ENCODE results near the gene MTMR10. TPM values are rescaled to one million over a fixed set of nuclear protein-coding genes. Genes with fewer than 3 reads are reported as not detected.

The MTMR10 gene
- total RNA-seq, 1 experiment from 2014 or later, result 16.0 TPM

DNA sequence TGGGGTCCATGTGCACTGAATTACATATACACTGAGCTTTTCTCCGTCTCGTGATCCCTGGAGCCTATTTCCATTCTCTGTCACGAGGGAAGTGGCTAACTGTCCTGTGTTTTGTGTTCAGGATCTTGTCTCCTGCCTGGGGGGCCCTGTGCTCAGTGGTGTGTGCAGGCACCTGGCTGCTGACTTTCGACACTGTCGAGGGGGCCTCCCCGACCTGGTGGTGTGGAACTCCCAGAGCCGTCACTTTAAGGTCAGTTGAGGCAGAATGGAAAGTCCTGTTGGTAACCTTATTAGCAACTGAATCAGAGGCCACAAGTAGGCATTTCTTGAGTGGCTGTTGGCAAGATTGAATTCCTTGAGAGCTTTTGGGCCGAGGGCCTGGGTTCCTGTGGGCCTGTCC, 61.0 kb downstream of the MTMR10 start:
- Histone ChIP-seq H3K36me3 (ENCODE audit: insufficient read depth, low read length, poor library complexity, severe bottlenecking) (peaks cover 54% of the 10 kb centered on the region), H3K4me1 (ENCODE audit: insufficient read depth, low read length, poor library complexity, severe bottlenecking) (no peaks in the 10 kb centered on the region), H3K27ac (ENCODE audit: low read depth, low read length, poor library complexity, severe bottlenecking) (no peak overlapping the region), H3K9me3 (ENCODE audit: low read depth, low read length, poor library complexity, severe bottlenecking) (no peaks in the 10 kb centered on the region), H3K4me3 (ENCODE audit: low read depth, low read length, poor library complexity, severe bottlenecking) (no peak overlapping the region), H3K27me3 (replicated peaks; ENCODE audit: insufficient read depth, low read depth, low read length, poor library complexity) (no peaks in the 10 kb centered on the region)
- POLR2A ChIA-PET (ENCODE audit: low non-redundant PET), result no interaction called here
- CTCF ChIA-PET, result no interaction called here
- intact Hi-C loops (cut with micrococcal nuclease; ENCODE audit: unreplicated experiment), result no loop called here
- no peak for DNase-seq (ENCODE audit: low spot score)
- no peak for TF ChIP-seq EZH2 (IDR thresholded peaks at IDR 0.05; ENCODE audit: borderline replicate concordance, low read depth, low read length, poor library complexity, severe bottlenecking)
- TF ChIP-seq, protein P1, sequence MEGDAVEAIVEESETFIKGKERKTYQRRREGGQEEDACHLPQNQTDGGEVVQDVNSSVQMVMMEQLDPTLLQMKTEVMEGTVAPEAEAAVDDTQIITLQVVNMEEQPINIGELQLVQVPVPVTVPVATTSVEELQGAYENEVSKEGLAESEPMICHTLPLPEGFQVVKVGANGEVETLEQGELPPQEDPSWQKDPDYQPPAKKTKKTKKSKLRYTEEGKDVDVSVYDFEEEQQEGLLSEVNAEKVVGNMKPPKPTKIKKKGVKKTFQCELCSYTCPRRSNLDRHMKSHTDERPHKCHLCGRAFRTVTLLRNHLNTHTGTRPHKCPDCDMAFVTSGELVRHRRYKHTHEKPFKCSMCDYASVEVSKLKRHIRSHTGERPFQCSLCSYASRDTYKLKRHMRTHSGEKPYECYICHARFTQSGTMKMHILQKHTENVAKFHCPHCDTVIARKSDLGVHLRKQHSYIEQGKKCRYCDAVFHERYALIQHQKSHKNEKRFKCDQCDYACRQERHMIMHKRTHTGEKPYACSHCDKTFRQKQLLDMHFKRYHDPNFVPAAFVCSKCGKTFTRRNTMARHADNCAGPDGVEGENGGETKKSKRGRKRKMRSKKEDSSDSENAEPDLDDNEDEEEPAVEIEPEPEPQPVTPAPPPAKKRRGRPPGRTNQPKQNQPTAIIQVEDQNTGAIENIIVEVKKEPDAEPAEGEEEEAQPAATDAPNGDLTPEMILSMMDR (conservative IDR thresholded peaks at IDR 0.05; ENCODE audit: low read depth, low read length), result no peak
- BruUV-seq (replicated peaks), result no TSS peak

DNA sequence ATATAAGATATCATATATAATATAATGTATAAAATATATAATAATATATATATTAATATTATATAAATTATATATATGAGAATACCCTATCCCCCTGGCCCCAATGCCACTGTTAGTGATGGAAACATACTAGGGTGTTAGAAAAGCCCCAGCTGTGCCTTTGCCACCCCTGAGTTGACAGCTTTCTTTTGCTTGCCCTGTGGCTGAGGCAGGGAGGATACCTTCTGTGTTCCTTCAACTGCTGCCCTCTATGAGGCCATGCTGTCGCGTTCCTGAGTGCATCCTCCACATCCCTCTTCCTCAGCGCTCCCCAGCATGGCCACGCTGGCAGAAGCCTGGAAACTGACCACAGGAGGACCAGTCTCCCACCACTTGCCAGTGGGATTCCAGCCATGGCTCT, 61.4 kb downstream of the MTMR10 start:
- no TSS peak for BruUV-seq (replicated peaks)
- intact Hi-C loops (cut with micrococcal nuclease; ENCODE audit: unreplicated experiment), result no loop called here
- CTCF ChIA-PET, result no interaction called here

DNA sequence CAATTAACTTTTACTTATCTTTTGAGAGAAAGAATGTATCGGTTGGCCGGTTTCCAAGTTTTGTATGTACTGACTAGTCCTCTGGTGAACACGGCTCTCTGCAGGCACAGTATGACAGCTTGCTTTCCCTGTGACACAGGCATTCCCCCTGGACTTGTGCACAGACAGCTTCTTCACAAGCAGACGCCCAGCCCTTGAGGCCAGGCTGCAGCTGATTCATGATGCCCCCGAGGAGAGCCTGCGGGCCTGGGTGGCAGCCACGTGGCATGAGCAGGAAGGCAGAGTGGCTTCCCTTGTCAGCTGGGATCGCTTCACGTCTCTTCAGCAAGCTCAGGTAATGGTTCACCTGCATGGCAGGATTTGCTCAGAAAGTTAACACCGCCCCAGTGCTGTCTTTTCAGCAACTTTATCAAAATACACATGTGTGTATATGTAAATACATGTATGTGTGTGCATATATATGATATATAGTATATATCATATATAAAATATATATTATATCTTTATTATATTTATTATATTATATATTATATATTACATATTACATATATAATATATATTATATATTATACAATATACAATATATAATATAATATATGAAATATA, 62.3 kb downstream of the MTMR10 start:
- intact Hi-C loops (cut with micrococcal nuclease; ENCODE audit: unreplicated experiment), result no loop called here
- Histone ChIP-seq H3K27me3 (replicated peaks; ENCODE audit: insufficient read depth, low read depth, low read length, poor library complexity) (no peaks in the 10 kb centered on the region), H3K36me3 (ENCODE audit: insufficient read depth, low read length, poor library complexity, severe bottlenecking) (peaks cover 57% of the 10 kb centered on the region), H3K4me3 (ENCODE audit: low read depth, low read length, poor library complexity, severe bottlenecking) (no peak overlapping the region), H3K4me1 (ENCODE audit: insufficient read depth, low read length, poor library complexity, severe bottlenecking) (no peaks in the 10 kb centered on the region), H3K27ac (ENCODE audit: low read depth, low read length, poor library complexity, severe bottlenecking) (no peak overlapping the region), H3K9me3 (ENCODE audit: low read depth, low read length, poor library complexity, severe bottlenecking) (no peaks in the 10 kb centered on the region)
- ChIA-PET CTCF (no interaction called here), POLR2A (ENCODE audit: low non-redundant PET) (no interaction called here)
- no TSS peak for BruUV-seq (replicated peaks)
- peak; percentile 28 for DNase-seq (ENCODE audit: low spot score)
- TF ChIP-seq, protein P1 (conservative IDR thresholded peaks at IDR 0.05; ENCODE audit: low read depth, low read length), result no peak
- TF ChIP-seq EZH2 (IDR thresholded peaks at IDR 0.05; ENCODE audit: borderline replicate concordance, low read depth, low read length, poor library complexity, severe bottlenecking), result no peak

More for the DNA sequence above, 61.4 kb downstream of the MTMR10 start:
- TF ChIP-seq, protein P1 (conservative IDR thresholded peaks at IDR 0.05; ENCODE audit: low read depth, low read length), result no peak
- DNase-seq (ENCODE audit: low spot score), result no peak
- Histone ChIP-seq H3K27me3 (replicated peaks; ENCODE audit: insufficient read depth, low read depth, low read length, poor library complexity) (no peaks in the 10 kb centered on the region), H3K36me3 (ENCODE audit: insufficient read depth, low read length, poor library complexity, severe bottlenecking) (peaks cover 56% of the 10 kb centered on the region), H3K27ac (ENCODE audit: low read depth, low read length, poor library complexity, severe bottlenecking) (no peak overlapping the region), H3K4me1 (ENCODE audit: insufficient read depth, low read length, poor library complexity, severe bottlenecking) (no peaks in the 10 kb centered on the region), H3K4me3 (ENCODE audit: low read depth, low read length, poor library complexity, severe bottlenecking) (no peak overlapping the region), H3K9me3 (ENCODE audit: low read depth, low read length, poor library complexity, severe bottlenecking) (no peaks in the 10 kb centered on the region)
- POLR2A ChIA-PET (ENCODE audit: low non-redundant PET), result no interaction called here

Measured in A673 (cell line).